DOHH2 (cell line): Measurements from ENCODE around the gene ZBTB25.

Experiments
- CTCF ChIP-seq: fragments of 200-600 bp; sonication (generic); IDR thresholded peaks from one replicate; pipeline ENCODE4 v1.5.1; 2014; ENCODE audit warnings: antibody characterized with exemption, mild to moderate bottlenecking, low read depth, low read length; ENCODE audit not compliant: poor library complexity, severe bottlenecking
- EZH2phosphoT487 ChIP-seq: fragments of 200-600 bp; sonication (generic); IDR thresholded peaks from 2 replicates; pipeline ENCODE4 v1.6.1; 2017; ENCODE audit warnings: borderline replicate concordance, mild to moderate bottlenecking, antibody characterized with exemption, low read length, moderate library complexity, mixed read lengths

- TF ChIP-seq CTCF (no peak), EZH2phosphoT487 (no peak)
Measured at GRCh38 chr14:64442300-64442988, 61.2 kb downstream of the ZBTB25 start.
